Ascending aorta (tissue), 2 donors: ENCODE results near the gene SKA2. TPM values are rescaled to one million over a fixed set of nuclear protein-coding genes. Genes with fewer than 3 reads are reported as not detected.
"Not testable (repeated sequence)": the region's sequence is repeated elsewhere in the genome, so short reads cannot be mapped to it uniquely, and the experiment has no call there.

Experiments
- DNase-seq, 2 donors: peaks; one replicate each; pipeline ENCODE4 v3.0.0-alpha.2; 2019; ENCODE audit warnings: low spot score in 2 of 2
- H3K27ac ChIP-seq, 2 donors: fragments of 200-600 bp; sonication (generic); one replicate each; pipeline ENCODE4 v1.5.1; 2016 to 2017; ENCODE audit warnings: mild to moderate bottlenecking in 1 of 2
- H3K27me3 ChIP-seq: fragments of 200-600 bp; sonication (generic); one replicate; pipeline ENCODE4 v1.5.1; 2017
- H3K36me3 ChIP-seq, 2 donors: fragments of 200-600 bp; sonication (generic); one replicate each; pipeline ENCODE4 v1.5.1; 2016
- H3K4me1 ChIP-seq, 2 donors: fragments of 200-600 bp; sonication (generic); one replicate each; pipeline ENCODE4 v1.5.1; 2016 to 2017; ENCODE audit warnings: mild to moderate bottlenecking in 1 of 2
- H3K4me3 ChIP-seq, 2 donors: fragments of 200-600 bp; sonication (generic); one replicate each; pipeline ENCODE4 v1.5.1; 2016 to 2017; ENCODE audit warnings: mild to moderate bottlenecking in 1 of 2
- H3K9me3 ChIP-seq, 2 donors: fragments of 200-600 bp; sonication (generic); one replicate each; pipeline ENCODE4 v1.5.1; 2016
- intact Hi-C: fragments of 100-400 bp; cut with DNase I; formaldehyde crosslinking; loops from one replicate; pipeline ENCODE4 v1.15.1; 2023
- total RNA-seq: library from RNA; depleted of rRNA; stranded (reverse); fragments of >200 nt; gene quantifications from one replicate; pipeline ENCODE4 v1.1.0, GENCODE V29; 2016
- TF ChIP-seq, protein P1 (sequence below), 3 experiments: fragments of 200-600 bp in 2 of 3; fragments of 450-650 bp in 1 of 3; sonication (generic) in 2 of 3; IDR thresholded peaks; one replicate each; pipeline ENCODE4 v1.5.1; 2016 to 2019; ENCODE audit warnings: antibody characterized with exemption in 3 of 3, mild to moderate bottlenecking in 1 of 3, moderate library complexity in 1 of 3

SKA2 gene
- total RNA-seq, 1 donor from 2014 or later: 15.4 TPM

DNA sequence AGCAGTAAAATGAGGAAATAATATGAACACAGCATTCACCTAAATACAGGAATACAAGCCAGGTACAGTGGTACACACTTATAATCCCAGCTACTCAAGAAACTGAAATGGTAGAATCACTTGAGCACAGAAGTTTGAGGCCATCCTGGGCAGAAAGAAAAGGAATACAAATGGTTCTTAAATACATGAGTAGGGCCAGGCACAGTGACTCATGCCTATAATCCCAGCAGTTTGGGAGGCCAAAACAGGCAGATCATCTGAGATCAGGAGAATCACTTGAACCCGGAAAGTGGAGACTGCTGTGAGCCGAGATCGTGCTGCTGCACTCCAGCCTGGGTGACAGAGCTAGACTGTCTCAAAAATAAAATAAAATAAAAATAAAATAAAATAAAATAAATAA is 31.9 kb upstream of the SKA2 start:
- H3K4me1 ChIP-seq: no peaks in the 10 kb centered on the region
- intact Hi-C loops: no loop called here
- no peaks in the 10 kb centered on the region for H3K9me3 ChIP-seq
- TF ChIP-seq, protein P1, sequence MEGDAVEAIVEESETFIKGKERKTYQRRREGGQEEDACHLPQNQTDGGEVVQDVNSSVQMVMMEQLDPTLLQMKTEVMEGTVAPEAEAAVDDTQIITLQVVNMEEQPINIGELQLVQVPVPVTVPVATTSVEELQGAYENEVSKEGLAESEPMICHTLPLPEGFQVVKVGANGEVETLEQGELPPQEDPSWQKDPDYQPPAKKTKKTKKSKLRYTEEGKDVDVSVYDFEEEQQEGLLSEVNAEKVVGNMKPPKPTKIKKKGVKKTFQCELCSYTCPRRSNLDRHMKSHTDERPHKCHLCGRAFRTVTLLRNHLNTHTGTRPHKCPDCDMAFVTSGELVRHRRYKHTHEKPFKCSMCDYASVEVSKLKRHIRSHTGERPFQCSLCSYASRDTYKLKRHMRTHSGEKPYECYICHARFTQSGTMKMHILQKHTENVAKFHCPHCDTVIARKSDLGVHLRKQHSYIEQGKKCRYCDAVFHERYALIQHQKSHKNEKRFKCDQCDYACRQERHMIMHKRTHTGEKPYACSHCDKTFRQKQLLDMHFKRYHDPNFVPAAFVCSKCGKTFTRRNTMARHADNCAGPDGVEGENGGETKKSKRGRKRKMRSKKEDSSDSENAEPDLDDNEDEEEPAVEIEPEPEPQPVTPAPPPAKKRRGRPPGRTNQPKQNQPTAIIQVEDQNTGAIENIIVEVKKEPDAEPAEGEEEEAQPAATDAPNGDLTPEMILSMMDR (IDR thresholded peaks at IDR 0.05): no peak
- H3K36me3 ChIP-seq: no peaks in the 10 kb centered on the region
- no peak overlapping the region for H3K4me3 ChIP-seq
- no peaks in the 10 kb centered on the region for H3K27me3 ChIP-seq
- no peak overlapping the region for H3K27ac ChIP-seq
- DNase-seq: no peak

DNA sequence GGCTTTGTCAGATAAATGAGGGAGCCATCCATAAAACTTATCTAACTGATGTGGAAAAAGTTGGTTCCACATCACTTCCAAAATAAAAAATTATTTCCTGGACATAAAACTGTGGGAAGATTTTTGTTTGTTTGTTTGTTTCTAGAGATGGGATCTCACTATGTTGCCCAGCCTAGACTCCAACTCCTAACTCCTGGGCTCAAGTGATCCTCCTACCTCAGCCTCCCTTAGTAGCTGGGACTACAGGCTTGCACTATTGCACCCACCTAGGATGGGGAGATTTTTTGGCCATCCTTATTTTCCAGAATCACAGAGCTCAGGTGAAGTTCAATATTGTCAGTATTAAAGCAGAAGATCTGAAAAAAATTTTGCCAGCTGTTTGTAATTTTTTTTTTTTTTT is 31.0 kb upstream of the SKA2 start:
- intact Hi-C loops: no loop called here
- Histone ChIP-seq H3K4me1 (no peaks in the 10 kb centered on the region), H3K27me3 (no peaks in the 10 kb centered on the region), H3K36me3 (no peaks in the 10 kb centered on the region), H3K4me3 (no peak overlapping the region), H3K9me3 (no peaks in the 10 kb centered on the region), H3K27ac (no peak overlapping the region)
- TF ChIP-seq, protein P1 (IDR thresholded peaks at IDR 0.05): no peak
- no peak for DNase-seq

DNA sequence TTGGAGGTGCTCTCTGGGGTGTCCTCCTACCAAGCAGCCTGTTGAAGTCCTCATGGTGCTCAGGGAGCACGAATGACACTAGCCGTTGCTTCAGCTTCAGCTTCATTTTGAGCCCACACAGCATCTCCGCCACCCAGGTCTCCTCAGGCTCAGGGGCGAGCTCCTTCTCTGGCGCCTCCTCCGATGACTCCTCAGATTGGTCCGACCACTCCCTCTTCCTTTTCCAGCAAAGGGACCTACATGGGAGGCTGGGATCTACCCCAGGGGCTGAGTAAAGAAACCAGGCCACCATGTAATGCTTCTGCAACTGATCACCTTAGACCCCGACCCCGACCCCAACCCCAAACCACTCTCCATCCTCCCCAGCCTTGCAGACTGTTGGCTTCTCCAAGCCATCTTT is 26.5 kb upstream of the SKA2 start:
- DNase-seq: no peak
- TF ChIP-seq, protein P1 (IDR thresholded peaks at IDR 0.05): no peak
- H3K4me1 ChIP-seq: no peaks in the 10 kb centered on the region
- H3K27ac ChIP-seq: no peak overlapping the region
- intact Hi-C loops: no loop called here
- H3K4me3 ChIP-seq: no peak overlapping the region
- H3K36me3 ChIP-seq: no peaks in the 10 kb centered on the region
- no peaks in the 10 kb centered on the region for H3K27me3 ChIP-seq
- no peaks in the 10 kb centered on the region for H3K9me3 ChIP-seq

DNA sequence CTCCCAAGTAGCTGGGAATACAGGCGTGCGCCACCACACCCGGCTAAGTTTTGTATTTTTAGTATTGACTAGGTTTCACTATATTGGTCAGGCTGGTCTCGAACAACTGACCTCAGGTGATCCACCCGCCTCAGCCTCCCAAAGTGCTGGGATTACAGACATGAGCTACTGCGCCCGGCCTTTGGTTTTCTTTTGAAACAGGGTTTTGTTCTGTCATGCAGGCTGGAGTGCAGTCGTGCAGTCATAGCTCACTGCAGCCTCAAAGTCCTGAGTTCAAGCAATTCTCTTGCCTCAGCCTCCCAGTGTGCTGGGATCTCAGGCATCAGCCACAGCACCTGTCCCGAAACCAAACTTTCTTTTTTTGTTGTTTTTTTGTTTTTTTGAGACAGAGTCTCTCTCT is 25.6 kb upstream of the SKA2 start:
- H3K27ac ChIP-seq: no peak overlapping the region
- no peaks in the 10 kb centered on the region for H3K4me1 ChIP-seq
- TF ChIP-seq, protein P1 (IDR thresholded peaks at IDR 0.05): no peak
- no peaks in the 10 kb centered on the region for H3K36me3 ChIP-seq
- no peak overlapping the region for H3K4me3 ChIP-seq
- intact Hi-C loops: no loop called here
- H3K27me3 ChIP-seq: no peaks in the 10 kb centered on the region
- no peaks in the 10 kb centered on the region for H3K9me3 ChIP-seq
- no peak for DNase-seq

DNA sequence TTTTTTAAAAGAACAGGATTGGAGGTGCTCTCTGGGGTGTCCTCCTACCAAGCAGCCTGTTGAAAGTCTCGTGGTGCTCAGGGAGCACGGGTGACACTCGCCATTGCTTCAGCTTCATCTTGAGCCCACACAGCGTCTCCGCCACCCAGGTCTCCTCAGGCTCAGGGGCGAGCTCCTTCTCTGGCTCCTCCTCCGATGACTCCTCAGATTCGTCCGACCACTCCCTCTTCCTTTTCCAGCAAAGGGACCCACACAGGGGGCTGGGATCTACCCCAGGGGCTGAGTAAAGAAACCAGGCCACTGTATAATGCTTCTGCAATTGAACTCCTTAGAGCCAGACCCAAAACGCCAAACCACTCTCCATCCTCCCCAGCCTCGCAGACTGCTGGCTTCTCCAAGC is 24.6 kb upstream of the SKA2 start:
- H3K4me3 ChIP-seq, DNase-seq, H3K27me3 ChIP-seq, H3K4me1 ChIP-seq, H3K9me3 ChIP-seq, H3K27ac ChIP-seq, H3K36me3 ChIP-seq, intact Hi-C loops: not testable (repeated sequence)

DNA sequence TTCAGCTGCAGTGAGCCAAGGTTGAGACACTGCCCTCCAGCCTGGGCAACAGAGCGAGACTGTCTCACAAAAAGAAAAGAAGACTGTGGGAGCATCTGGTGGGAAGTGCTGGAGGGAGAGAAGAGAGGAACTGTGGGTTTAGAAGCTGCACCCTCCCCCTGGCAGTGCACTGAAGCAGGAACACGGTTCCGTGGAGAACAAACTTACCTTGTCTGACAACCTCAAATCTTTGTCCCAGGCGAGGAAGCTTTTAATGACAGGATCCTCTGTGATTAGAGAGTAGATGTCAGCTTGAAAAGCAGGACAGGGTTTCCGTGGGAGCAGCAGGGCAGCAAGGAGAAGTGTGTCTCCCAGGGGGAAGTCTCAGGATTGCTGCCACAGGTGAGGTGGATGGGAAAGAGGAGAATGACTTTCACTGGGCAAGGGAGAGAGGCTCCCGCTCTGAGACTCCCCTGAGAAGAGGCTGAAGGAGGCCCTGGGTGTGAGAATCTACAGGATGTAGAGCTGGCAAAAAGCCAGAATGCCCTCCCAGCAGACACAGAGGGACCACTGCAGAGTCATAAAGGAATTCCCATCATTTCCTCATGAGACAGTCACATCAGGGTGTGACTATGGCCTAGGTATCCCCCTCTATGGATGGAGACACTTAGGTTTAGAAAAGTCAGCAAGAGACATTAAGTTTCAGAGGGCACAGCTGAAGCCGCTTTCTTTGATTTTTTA is 23.4 kb upstream of the SKA2 start:
- Histone ChIP-seq H3K4me1 (no peaks in the 10 kb centered on the region), H3K27me3 (no peaks in the 10 kb centered on the region), H3K9me3 (no peaks in the 10 kb centered on the region), H3K4me3 (no peak overlapping the region), H3K27ac (no peak overlapping the region), H3K36me3 (no peaks in the 10 kb centered on the region)
- intact Hi-C loops: no loop called here
- DNase-seq: no peak
- TF ChIP-seq, protein P1 (IDR thresholded peaks at IDR 0.05): no peak
